OCI-LY1 (cell line): Measurements from ENCODE around the gene CD93.

Experiments
- H2AFZ ChIP-seq: fragments of 200-600 bp; sonication (generic), shearing (Covaris generic); 2 replicates; pipeline ENCODE4 v1.6.0; 2014; ENCODE audit warnings: antibody characterized with exemption, mild to moderate bottlenecking, low read length
- H3F3A ChIP-seq: fragments of 200-600 bp; sonication (generic), shearing (Covaris generic); 2 replicates; pipeline ENCODE4 v1.6.0; 2014; ENCODE audit warnings: mild to moderate bottlenecking, antibody characterized with exemption, low read length, moderate library complexity; ENCODE audit not compliant: insufficient read depth
- H3K27ac ChIP-seq: fragments of 200-600 bp; sonication (generic); 2 replicates; pipeline ENCODE4 v1.5.1; 2014; ENCODE audit warnings: low read length, mixed run types, mild to moderate bottlenecking, low read depth; ENCODE audit not compliant: poor library complexity, severe bottlenecking
- H3K27me3 ChIP-seq: fragments of 200-600 bp; sonication (generic); 2 replicates; pipeline ENCODE4 v1.6.0; 2014; ENCODE audit warnings: antibody characterized with exemption, mild to moderate bottlenecking, low read length, moderate library complexity; ENCODE audit not compliant: insufficient read depth
- H3K36me3 ChIP-seq: fragments of 200-600 bp; sonication (generic); 2 replicates; pipeline ENCODE4 v1.6.1; 2014; ENCODE audit warnings: mild to moderate bottlenecking, antibody characterized with exemption, low read length, moderate library complexity, mixed read lengths; ENCODE audit not compliant: insufficient read depth
- H3K4me1 ChIP-seq: fragments of 200-600 bp; sonication (generic); 2 replicates; pipeline ENCODE4 v1.5.1; 2014; ENCODE audit warnings: mild to moderate bottlenecking, low read length, moderate library complexity; ENCODE audit not compliant: insufficient read depth, severe bottlenecking
- H3K4me2 ChIP-seq: fragments of 200-600 bp; sonication (generic), shearing (Covaris generic); 2 replicates; pipeline ENCODE4 v1.6.1; 2014; ENCODE audit warnings: low read length
- H3K4me3 ChIP-seq: fragments of 200-600 bp; sonication (generic); 2 replicates; pipeline ENCODE4 v1.5.1; 2014; ENCODE audit warnings: low read length, low read depth, mild to moderate bottlenecking, mixed read lengths; ENCODE audit not compliant: poor library complexity, severe bottlenecking
- H3K79me2 ChIP-seq: fragments of 200-600 bp; shearing (Covaris generic); 2 replicates; pipeline ENCODE4 v1.6.1; 2016; ENCODE audit warnings: mixed run types, low read length, mixed read lengths; ENCODE audit not compliant: insufficient read depth
- H3K9ac ChIP-seq: fragments of 200-600 bp; sonication (generic), shearing (Covaris generic); 2 replicates; pipeline ENCODE4 v1.6.1; 2014; ENCODE audit warnings: mild to moderate bottlenecking, low read length, mixed read lengths
- H3K9me2 ChIP-seq: fragments of 200-600 bp; sonication (generic), shearing (Covaris generic); 2 replicates; pipeline ENCODE4 v1.6.1; 2014; ENCODE audit warnings: low read depth, mild to moderate bottlenecking, low read length, mixed read lengths
- H3K9me3 ChIP-seq: fragments of 200-600 bp; shearing (Covaris generic); 2 replicates; pipeline ENCODE4 v1.6.1; 2014; ENCODE audit warnings: low read length, mixed read lengths
- H4K20me1 ChIP-seq: fragments of 200-600 bp; sonication (generic), shearing (Covaris generic); 2 replicates; pipeline ENCODE4 v1.6.0; 2016; ENCODE audit warnings: mild to moderate bottlenecking, low read length; ENCODE audit not compliant: insufficient read depth
- EZH2 ChIP-seq: fragments of 200-600 bp; sonication (generic), shearing (Covaris generic); IDR thresholded peaks from 2 replicates; pipeline ENCODE4 v1.8.0; 2017; ENCODE audit warnings: borderline replicate concordance, mixed run types, mild to moderate bottlenecking, antibody characterized with exemption, low read length, moderate library complexity, mixed read lengths
- TF ChIP-seq, protein P1 (sequence below): fragments of 200-600 bp; sonication (generic), shearing (Covaris generic); IDR thresholded peaks from 2 replicates; pipeline ENCODE4 v1.5.1; 2017; ENCODE audit warnings: mild to moderate bottlenecking, antibody characterized with exemption, low read length, moderate library complexity, mixed read lengths

Gene CD93

DNA sequence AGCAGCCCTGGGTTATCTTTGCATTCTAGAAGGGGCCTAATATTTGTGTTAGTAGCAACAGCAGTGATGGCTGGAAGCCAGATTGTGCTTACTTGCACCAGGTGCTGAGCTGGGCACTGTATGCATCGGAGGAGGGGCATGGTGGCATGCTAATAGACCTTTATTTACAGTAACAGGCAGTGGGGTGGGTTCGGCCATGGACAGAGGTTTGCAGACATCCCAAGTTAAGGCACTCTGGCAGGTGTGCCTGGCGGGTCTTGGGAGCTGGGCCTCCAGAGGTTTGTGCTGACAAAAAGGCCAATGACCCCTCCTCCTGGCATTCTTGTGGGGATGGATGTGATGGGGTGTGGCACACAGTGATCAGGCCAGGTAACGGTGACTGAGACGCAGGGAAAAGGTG, 39.0 kb upstream of the CD93 start:
- no peak overlapping the region for H3K27ac ChIP-seq
- H3K9me3 ChIP-seq, result no peaks in the 10 kb centered on the region
- H2AFZ ChIP-seq, result no peak overlapping the region
- H3K36me3 ChIP-seq, result no peaks in the 10 kb centered on the region
- H3K27me3 ChIP-seq, result peaks cover 3% of the 10 kb centered on the region
- H3K9ac ChIP-seq, result no peak overlapping the region
- no peaks in the 10 kb centered on the region for H3K9me2 ChIP-seq
- no peaks in the 10 kb centered on the region for H3K79me2 ChIP-seq
- H3K4me3 ChIP-seq, result no peak overlapping the region
- H4K20me1 ChIP-seq, result no peaks in the 10 kb centered on the region
- H3K4me1 ChIP-seq, result no peaks in the 10 kb centered on the region
- no peaks in the 10 kb centered on the region for H3F3A ChIP-seq
- TF ChIP-seq EZH2, result no peak
- TF ChIP-seq, protein P1, sequence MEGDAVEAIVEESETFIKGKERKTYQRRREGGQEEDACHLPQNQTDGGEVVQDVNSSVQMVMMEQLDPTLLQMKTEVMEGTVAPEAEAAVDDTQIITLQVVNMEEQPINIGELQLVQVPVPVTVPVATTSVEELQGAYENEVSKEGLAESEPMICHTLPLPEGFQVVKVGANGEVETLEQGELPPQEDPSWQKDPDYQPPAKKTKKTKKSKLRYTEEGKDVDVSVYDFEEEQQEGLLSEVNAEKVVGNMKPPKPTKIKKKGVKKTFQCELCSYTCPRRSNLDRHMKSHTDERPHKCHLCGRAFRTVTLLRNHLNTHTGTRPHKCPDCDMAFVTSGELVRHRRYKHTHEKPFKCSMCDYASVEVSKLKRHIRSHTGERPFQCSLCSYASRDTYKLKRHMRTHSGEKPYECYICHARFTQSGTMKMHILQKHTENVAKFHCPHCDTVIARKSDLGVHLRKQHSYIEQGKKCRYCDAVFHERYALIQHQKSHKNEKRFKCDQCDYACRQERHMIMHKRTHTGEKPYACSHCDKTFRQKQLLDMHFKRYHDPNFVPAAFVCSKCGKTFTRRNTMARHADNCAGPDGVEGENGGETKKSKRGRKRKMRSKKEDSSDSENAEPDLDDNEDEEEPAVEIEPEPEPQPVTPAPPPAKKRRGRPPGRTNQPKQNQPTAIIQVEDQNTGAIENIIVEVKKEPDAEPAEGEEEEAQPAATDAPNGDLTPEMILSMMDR, result no peak
- H3K4me2 ChIP-seq, result no peak overlapping the region

DNA sequence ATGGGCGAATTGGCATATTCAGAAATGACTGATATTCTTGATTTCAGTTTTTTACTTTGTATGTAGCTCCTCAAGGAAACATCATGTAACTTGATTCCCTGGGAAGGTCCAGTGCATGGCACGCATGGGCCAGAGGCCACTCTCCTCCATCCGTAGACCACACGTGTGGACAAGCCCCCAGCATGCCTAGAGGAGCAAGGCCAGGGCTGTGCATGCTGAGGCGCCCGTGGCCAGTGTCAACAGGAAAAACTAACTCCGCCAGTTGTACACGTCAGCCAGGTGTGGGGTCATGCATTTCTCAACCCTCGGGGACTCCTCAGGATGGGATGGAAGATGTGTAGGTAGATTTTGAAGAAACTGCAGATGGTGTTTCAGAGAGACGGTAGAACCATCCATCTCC, 37.8 kb upstream of the CD93 start:
- Histone ChIP-seq H3K36me3 (no peaks in the 10 kb centered on the region), H3K4me2 (no peak overlapping the region), H4K20me1 (no peaks in the 10 kb centered on the region), H3K9ac (no peak overlapping the region), H2AFZ (no peak overlapping the region), H3K4me3 (no peak overlapping the region), H3F3A (no peaks in the 10 kb centered on the region), H3K79me2 (no peaks in the 10 kb centered on the region), H3K27me3 (peaks cover 3% of the 10 kb centered on the region), H3K9me2 (no peaks in the 10 kb centered on the region), H3K4me1 (no peaks in the 10 kb centered on the region), H3K27ac (no peak overlapping the region), H3K9me3 (no peaks in the 10 kb centered on the region)
- TF ChIP-seq EZH2, result no peak
- TF ChIP-seq, protein P1, result no peak

DNA sequence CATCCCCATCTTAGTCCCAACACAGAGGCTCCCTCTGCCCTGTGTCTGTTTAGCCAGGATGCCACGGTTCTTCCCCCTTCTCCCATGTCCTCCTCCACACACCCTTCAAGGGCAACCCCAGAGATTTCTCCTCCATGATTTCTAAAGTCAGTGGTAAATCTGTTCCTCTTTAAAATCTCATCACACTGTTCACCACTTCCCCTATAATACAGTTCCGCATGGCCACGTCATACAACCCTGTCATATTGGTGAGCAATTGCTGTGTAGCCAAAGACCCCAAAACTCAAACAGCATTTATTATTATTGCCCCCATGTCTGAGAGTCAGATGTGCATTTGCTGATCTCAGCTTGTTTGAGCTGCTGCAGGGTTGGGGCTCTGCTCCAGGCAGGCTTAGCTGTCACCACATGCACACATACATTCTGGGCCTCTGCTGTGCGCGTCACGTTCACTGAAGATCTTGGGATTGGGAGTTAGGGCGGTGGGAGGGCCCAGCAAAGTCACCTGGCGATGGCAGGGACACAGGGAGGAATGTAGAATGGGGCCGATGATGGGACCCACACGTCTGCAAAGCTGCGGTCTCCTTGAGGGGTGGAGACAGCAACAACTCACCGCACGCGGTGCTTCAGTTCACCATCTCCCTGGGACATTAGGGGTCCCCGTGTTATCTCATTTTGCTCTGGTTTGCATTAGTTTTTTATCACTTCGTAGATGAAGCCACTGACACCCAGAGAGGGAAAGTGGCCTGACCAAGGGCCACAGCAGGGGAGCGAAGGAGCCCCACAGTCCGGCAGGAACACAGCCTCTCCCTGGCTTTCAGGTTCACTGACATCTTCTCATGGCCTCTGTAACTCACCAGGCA, 36.9 kb upstream of the CD93 start:
- H4K20me1 ChIP-seq, result no peaks in the 10 kb centered on the region
- H3K4me1 ChIP-seq, result no peaks in the 10 kb centered on the region
- H3K27me3 ChIP-seq, result no peaks in the 10 kb centered on the region; the same call in 1 of the 2 replicates
- H3K79me2 ChIP-seq, result no peaks in the 10 kb centered on the region
- H3F3A ChIP-seq, result no peaks in the 10 kb centered on the region
- no peaks in the 10 kb centered on the region for H3K9me3 ChIP-seq
- H2AFZ ChIP-seq, result no peak overlapping the region
- H3K9me2 ChIP-seq, result no peaks in the 10 kb centered on the region
- H3K4me3 ChIP-seq, result no peak overlapping the region
- H3K4me2 ChIP-seq, result no peak overlapping the region
- H3K36me3 ChIP-seq, result no peaks in the 10 kb centered on the region
- H3K9ac ChIP-seq, result no peak overlapping the region
- TF ChIP-seq EZH2, result no peak
- TF ChIP-seq, protein P1, result no peak
- H3K27ac ChIP-seq, result no peak overlapping the region
